Stimulated activated CD8-positive, alpha-beta memory T cell treated with anti-CD3 and anti-CD28 coated beads, Interleukin-7, amount 100 ng/mL, for 24 hours (primary cell): Measurements from ENCODE around the gene COL4A1.

Experiments
- DNase-seq: peaks from one replicate; pipeline ENCODE4 v3.0.0-alpha.2; 2020; ENCODE audit warnings: low read depth

Gene COL4A1

GRCh38 chr13:110341445-110342244 lies 34.7 kb upstream of the COL4A1 start:
- no peak for DNase-seq

- DNase-seq: peak; percentile 8
Measured at GRCh38 chr13:110340812-110341444, 34.0 kb upstream of the COL4A1 start.

GRCh38 chr13:110339975-110340550 lies 33.1 kb upstream of the COL4A1 start:
- no peak for DNase-seq

GRCh38 chr13:110339263-110339662 lies 32.3 kb upstream of the COL4A1 start:
- no peak for DNase-seq

- DNase-seq: no peak
Measured at GRCh38 chr13:110338441-110339101, 31.6 kb upstream of the COL4A1 start.

- DNase-seq: no peak
Measured at GRCh38 chr13:110337247-110337646, 30.3 kb upstream of the COL4A1 start.

- no peak for DNase-seq
Measured at GRCh38 chr13:110336681-110337080, 29.7 kb upstream of the COL4A1 start.

GRCh38 chr13:110336108-110336507 lies 29.2 kb upstream of the COL4A1 start:
- DNase-seq: no peak

GRCh38 chr13:110334841-110335490 lies 28.0 kb upstream of the COL4A1 start:
- no peak for DNase-seq

- DNase-seq: no peak
Measured at GRCh38 chr13:110334256-110334655, 27.3 kb upstream of the COL4A1 start.

- no peak for DNase-seq
Measured at GRCh38 chr13:110333837-110334236, 26.9 kb upstream of the COL4A1 start.

- DNase-seq: no peak
Measured at GRCh38 chr13:110332750-110333149, 25.8 kb upstream of the COL4A1 start.

GRCh38 chr13:110331362-110331761 lies 24.4 kb upstream of the COL4A1 start:
- DNase-seq: no peak

GRCh38 chr13:110330491-110331011 lies 23.6 kb upstream of the COL4A1 start:
- no peak for DNase-seq

GRCh38 chr13:110329798-110330461 lies 23.0 kb upstream of the COL4A1 start:
- DNase-seq: no peak

- DNase-seq: no peak
Measured at GRCh38 chr13:110329258-110329657, 22.3 kb upstream of the COL4A1 start.

- no peak for DNase-seq
Measured at GRCh38 chr13:110328573-110328972, 21.6 kb upstream of the COL4A1 start.

GRCh38 chr13:110327051-110327721 lies 20.2 kb upstream of the COL4A1 start:
- DNase-seq: no peak

GRCh38 chr13:110326263-110326904 lies 19.4 kb upstream of the COL4A1 start:
- DNase-seq: no peak

- no peak for DNase-seq
Measured at GRCh38 chr13:110324026-110324749, 17.2 kb upstream of the COL4A1 start.
